OCI-LY3 (cell line): ENCODE measurements around the gene ZNF839.

Source experiments
- H2AFZ ChIP-seq: fragments of 200-600, 300-600 bp; shearing (Covaris generic); 2 replicates; pipeline ENCODE4 v1.6.0; 2014; ENCODE audit warnings: antibody characterized with exemption, low read depth, low read length
- H3K27ac ChIP-seq: fragments of 200-600, 300-600 bp; sonication (generic); 2 replicates; pipeline ENCODE4 v1.5.1; 2014; ENCODE audit warnings: mild to moderate bottlenecking, low read length, moderate library complexity, mixed read lengths
- H3K27me3 ChIP-seq: fragments of 200-600, 300-600 bp; sonication (generic); 2 replicates; pipeline ENCODE4 v1.6.1; 2014; ENCODE audit warnings: low read depth, low read length, mixed read lengths
- H3K36me3 ChIP-seq: fragments of 200-600, 300-600 bp; sonication (generic); replicated peaks from 2 replicates; pipeline ENCODE3; 2014; ENCODE audit warnings: low read depth, low read length, mixed read lengths
- H3K4me1 ChIP-seq: fragments of 300-600, 200-600 bp; sonication (generic); 2 replicates; pipeline ENCODE4 v1.6.1; 2014; ENCODE audit warnings: low read length, mixed read lengths
- H3K4me2 ChIP-seq: fragments of 200-600, 300-600 bp; sonication (generic); 2 replicates; pipeline ENCODE4 v1.6.1; 2014; ENCODE audit warnings: low read length, mixed read lengths
- H3K4me3 ChIP-seq: fragments of 300-600, 200-600 bp; sonication (generic); 2 replicates; pipeline ENCODE4 v1.5.1; 2014; ENCODE audit warnings: antibody characterized with exemption, mild to moderate bottlenecking, low read length, moderate library complexity
- H3K79me2 ChIP-seq: fragments of 300-600, 200-600 bp; shearing (Covaris generic); 2 replicates; pipeline ENCODE4 v1.6.1; 2014; ENCODE audit warnings: mild to moderate bottlenecking, low read length, mixed read lengths
- H3K9ac ChIP-seq: fragments of 300-600, 200-600 bp; shearing (Covaris generic); 2 replicates; pipeline ENCODE4 v1.6.0; 2014; ENCODE audit warnings: mild to moderate bottlenecking, low read length, moderate library complexity
- H3K9me3 ChIP-seq: fragments of 200-600, 300-600 bp; shearing (Covaris generic); 2 replicates; pipeline ENCODE4 v1.6.1; 2014; ENCODE audit warnings: low read length, mixed read lengths; ENCODE audit not compliant: insufficient read depth
- H4K20me1 ChIP-seq: fragments of 200-600, 300-600 bp; sonication (generic); 2 replicates; pipeline ENCODE4 v1.6.1; 2016; ENCODE audit warnings: low read length, mixed read lengths; ENCODE audit not compliant: insufficient read depth
- CTCF ChIP-seq: fragments of 200-600, 300-600 bp; sonication (generic); IDR thresholded peaks from 2 replicates; pipeline ENCODE4 v1.5.1; 2014; ENCODE audit warnings: antibody characterized with exemption, low read length, low read depth
- EZH2phosphoT487 ChIP-seq: fragments of 200-600 bp; shearing (Covaris generic); IDR thresholded peaks from 2 replicates; pipeline ENCODE4 v1.6.1; 2018; ENCODE audit warnings: antibody characterized with exemption, mixed run types, low read depth

Gene ZNF839

DNA sequence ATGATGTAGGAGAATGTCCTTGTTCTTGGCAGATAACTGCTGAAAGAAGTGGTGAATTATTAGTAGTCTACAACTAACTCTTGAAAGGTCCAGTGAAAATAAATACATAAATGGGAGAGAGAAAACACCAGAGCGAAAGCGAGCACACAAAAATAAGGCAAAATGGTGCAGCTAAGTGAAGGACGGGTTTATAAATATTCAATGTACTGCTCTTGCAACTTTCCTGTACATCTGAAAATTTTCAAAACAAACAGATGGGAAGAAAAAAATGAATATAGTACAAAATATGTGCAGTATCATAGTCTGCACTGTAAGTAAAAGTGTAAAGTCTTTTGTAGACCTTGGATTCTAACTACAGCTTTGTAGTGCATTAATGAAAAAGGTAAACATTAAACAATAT is 15.9 kb upstream of the ZNF839 start:
- TF ChIP-seq EZH2phosphoT487, result no peak
- Histone ChIP-seq H3K4me3 (no peak overlapping the region), H3K79me2 (no peaks in the 10 kb centered on the region), H3K27me3 (no peaks in the 10 kb centered on the region), H3K9ac (no peak overlapping the region), H3K36me3 (no peaks in the 10 kb centered on the region), H3K4me2 (no peak overlapping the region), H2AFZ (no peak overlapping the region), H3K9me3 (no peaks in the 10 kb centered on the region), H3K4me1 (peaks cover 6% of the 10 kb centered on the region), H4K20me1 (no peaks in the 10 kb centered on the region), H3K27ac (no peak overlapping the region)

DNA sequence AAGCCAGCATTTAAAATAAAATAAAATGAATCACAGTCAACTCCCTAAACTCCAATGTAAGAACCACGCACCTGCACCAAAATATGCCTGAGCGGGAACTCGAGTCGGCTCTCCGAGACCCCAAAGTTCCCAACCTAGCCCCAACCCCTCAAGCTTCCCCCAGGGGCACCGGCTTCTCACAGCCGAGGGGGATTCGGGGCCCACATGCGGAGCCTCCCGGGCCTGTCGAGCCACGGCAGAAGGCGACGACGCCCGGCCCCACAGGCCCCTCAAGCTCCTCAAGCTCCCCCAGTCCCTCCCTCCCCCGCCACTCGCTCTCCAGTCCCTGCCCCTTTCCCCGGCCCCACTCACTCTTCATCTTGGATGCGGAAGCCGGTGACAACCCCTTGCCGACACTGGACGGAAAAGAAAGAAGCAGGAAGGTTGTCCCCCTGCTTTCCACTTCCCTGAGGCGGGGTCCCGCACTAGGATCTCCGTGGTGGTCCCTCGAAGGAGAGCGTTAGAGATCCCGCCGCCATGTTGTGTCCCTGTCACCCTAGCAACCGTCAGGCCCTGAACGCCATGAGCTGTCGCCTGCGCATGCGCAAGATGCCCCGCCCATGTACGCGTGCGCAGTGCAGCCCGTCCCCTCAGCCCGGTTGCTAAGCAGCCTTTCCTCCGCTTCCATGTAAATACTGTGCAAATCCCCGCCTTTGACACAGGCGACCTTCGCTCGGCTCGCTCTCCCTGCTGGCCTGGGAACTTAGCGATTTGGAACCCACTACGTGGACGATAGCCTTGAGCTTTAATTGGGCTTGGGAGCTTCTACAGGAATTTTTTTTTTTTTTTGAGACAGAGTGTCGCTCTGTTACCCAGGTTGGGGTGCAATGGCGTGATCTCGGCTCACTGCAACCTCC is 14.7 kb upstream of the ZNF839 start, which contains the start of gene MOK:
TSS of gene MOK (minus strand) at position 554 of the 896 bp plus-strand sequence. CDS start at position 358, 196 bp downstream.
- Histone ChIP-seq H3K4me2 (peak within 1 kb of the TSS; percentile 77), H3K9me3 (no peaks in the 10 kb centered on the region), H3K4me1 (peaks cover 6% of the 10 kb centered on the region), H3K36me3 (no peaks in the 10 kb centered on the region), H3K27me3 (no peaks in the 10 kb centered on the region), H3K4me3 (peak within 1 kb of the TSS; percentile 91), H3K79me2 (no peaks in the 10 kb centered on the region), H3K27ac (no peak within 1 kb of the TSS), H2AFZ (peak within 1 kb of the TSS; percentile 98), H3K9ac (peak within 1 kb of the TSS; percentile 39; the same call in 1 of the 2 replicates), H4K20me1 (no peaks in the 10 kb centered on the region)
- TF ChIP-seq CTCF (no peak), EZH2phosphoT487 (no peak)

DNA sequence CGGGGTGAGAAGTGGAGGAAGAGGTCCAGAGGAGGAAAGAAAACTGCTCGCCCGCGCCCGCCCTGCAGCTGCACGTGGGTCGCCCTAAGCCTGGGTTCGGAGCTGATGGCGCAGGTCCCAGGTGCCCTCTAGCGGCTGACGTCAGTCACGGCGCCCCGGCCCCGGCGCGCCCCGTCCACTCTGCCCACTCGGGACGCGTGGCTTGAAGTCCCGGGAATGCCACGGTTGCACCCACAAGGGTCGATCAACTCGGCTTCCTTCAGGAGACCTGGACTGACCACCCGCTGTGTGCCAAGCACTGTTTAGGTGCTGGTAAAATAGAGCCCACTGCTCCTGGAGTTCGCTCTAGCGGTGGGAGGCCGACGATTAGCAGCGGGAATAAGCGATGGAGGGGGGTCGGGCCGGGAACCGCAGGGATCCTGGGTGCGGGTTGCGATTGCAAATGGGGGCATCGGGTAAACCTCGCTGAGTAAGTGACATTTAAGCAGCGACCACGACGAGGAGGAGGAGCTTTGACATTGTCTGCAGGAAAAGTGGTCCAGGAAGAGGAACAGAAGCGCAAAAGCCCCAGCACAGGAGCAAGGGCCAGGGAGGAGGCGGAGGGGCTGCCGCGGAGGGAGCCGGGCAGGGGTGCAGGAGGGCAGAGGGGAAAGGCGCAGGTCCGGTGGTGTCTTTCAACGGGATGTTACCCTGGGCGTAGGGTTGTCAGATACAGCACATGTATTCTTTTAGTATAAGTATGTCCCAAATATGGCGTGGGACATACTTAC is 5.1 kb upstream of the ZNF839 start:
- Histone ChIP-seq H3K4me2 (peak overlapping the region; percentile 83), H3K27me3 (no peaks in the 10 kb centered on the region), H3K36me3 (no peaks in the 10 kb centered on the region), H2AFZ (peak overlapping the region; percentile 92), H3K79me2 (no peaks in the 10 kb centered on the region), H3K4me1 (peaks cover 31% of the 10 kb centered on the region), H3K4me3 (peak overlapping the region; percentile 88), H4K20me1 (no peaks in the 10 kb centered on the region), H3K9me3 (no peaks in the 10 kb centered on the region), H3K27ac (no peak overlapping the region), H3K9ac (peak overlapping the region; percentile 61)
- peak; percentile 93 for TF ChIP-seq CTCF
- TF ChIP-seq EZH2phosphoT487, result no peak

- Histone ChIP-seq H3K79me2 (peaks cover 4% of the 10 kb centered on the region), H3K4me1 (peaks cover 31% of the 10 kb centered on the region), H3K9me3 (no peaks in the 10 kb centered on the region), H3K27me3 (no peaks in the 10 kb centered on the region), H3K4me3 (peak overlapping the region; percentile 88), H3K27ac (no peak overlapping the region), H3K36me3 (no peaks in the 10 kb centered on the region), H4K20me1 (no peaks in the 10 kb centered on the region), H3K4me2 (peak overlapping the region; percentile 83), H3K9ac (peak overlapping the region; percentile 58; the same call in 1 of the 2 replicates), H2AFZ (peak overlapping the region; percentile 87)
- TF ChIP-seq EZH2phosphoT487 (no peak), CTCF (no peak)
These were observed 4.4 kb upstream of the ZNF839 start for GRCh38 chr14:102315121-102315520.
